ENCODE measurements around the gene DNAJC5G.
"Not testable (repeated sequence)": the region's sequence is repeated elsewhere in the genome, so short reads cannot be mapped to it uniquely, and the experiment has no call there.

The DNAJC5G gene

GRCh38 chr2:27319839-27320238 lies 44.6 kb downstream of the DNAJC5G start:
- not testable (repeated sequence) for H3K9me3 ChIP-seq (ENCODE audit: control insufficient read depth, low read length); H3K27me3 ChIP-seq (replicated peaks; ENCODE audit: control insufficient read depth, insufficient read depth, low read length, poor library complexity, severe bottlenecking); H3K27ac ChIP-seq (ENCODE audit: insufficient read depth, low read length, poor library complexity, severe bottlenecking); DNase-seq; H3K36me3 ChIP-seq (ENCODE audit: control insufficient read depth, insufficient read depth, low read length); H3K4me3 ChIP-seq (ENCODE audit: insufficient read depth, low read depth, low read length, poor library complexity, severe bottlenecking)
- peaks cover 13% of the 10 kb centered on the region for H3K4me1 ChIP-seq (ENCODE audit: control insufficient read depth, insufficient read depth, low read length, poor library complexity, severe bottlenecking)

GRCh38 chr2:27320958-27321543 lies 45.8 kb downstream of the DNAJC5G start:
- Histone ChIP-seq H3K36me3 (ENCODE audit: control insufficient read depth, insufficient read depth, low read length) (peaks cover under 1% of the 10 kb centered on the region), H3K9me3 (ENCODE audit: control insufficient read depth, low read length) (no peaks in the 10 kb centered on the region), H3K27ac (ENCODE audit: insufficient read depth, low read length, poor library complexity, severe bottlenecking) (no peak overlapping the region), H3K27me3 (replicated peaks; ENCODE audit: control insufficient read depth, insufficient read depth, low read length, poor library complexity, severe bottlenecking) (no peaks in the 10 kb centered on the region), H3K4me1 (ENCODE audit: control insufficient read depth, insufficient read depth, low read length, poor library complexity, severe bottlenecking) (peaks cover 13% of the 10 kb centered on the region), H3K4me3 (ENCODE audit: insufficient read depth, low read depth, low read length, poor library complexity, severe bottlenecking) (no peak overlapping the region)
- DNase-seq, result no peak

DNA sequence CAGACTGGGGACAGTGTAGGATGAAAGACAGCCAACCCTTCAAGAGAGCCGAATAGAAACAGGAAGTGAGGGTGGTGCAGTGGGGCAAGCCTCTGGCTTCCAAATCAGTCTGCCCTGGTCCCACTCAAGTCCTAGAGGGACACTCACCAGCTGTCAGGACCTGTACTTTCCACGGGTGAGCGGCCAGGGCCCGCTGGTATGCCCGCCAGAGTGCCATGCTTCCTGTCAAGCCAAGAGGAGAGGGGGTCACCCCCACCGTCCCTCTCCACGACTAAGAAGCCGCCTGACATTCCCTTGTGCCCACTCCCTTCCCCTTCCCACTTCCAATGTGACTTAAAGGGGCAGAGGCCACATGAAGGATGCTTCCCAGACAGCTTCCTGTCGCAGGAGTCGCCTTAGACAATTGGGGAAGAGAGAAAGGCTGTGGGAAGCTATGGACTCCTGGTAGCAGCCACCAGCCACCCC lies 47.1 kb downstream of the DNAJC5G start:
- peak overlapping the region; percentile 88 for H3K4me3 ChIP-seq (ENCODE audit: insufficient read depth, low read depth, low read length, poor library complexity, severe bottlenecking)
- no peak for DNase-seq
- H3K4me1 ChIP-seq (ENCODE audit: control insufficient read depth, insufficient read depth, low read length, poor library complexity, severe bottlenecking), result peaks cover 13% of the 10 kb centered on the region
- no peaks in the 10 kb centered on the region for H3K9me3 ChIP-seq (ENCODE audit: control insufficient read depth, low read length)
- H3K27ac ChIP-seq (ENCODE audit: insufficient read depth, low read length, poor library complexity, severe bottlenecking), result peak overlapping the region; percentile 95
- H3K27me3 ChIP-seq (replicated peaks; ENCODE audit: control insufficient read depth, insufficient read depth, low read length, poor library complexity, severe bottlenecking), result no peaks in the 10 kb centered on the region
- peaks cover 12% of the 10 kb centered on the region for H3K36me3 ChIP-seq (ENCODE audit: control insufficient read depth, insufficient read depth, low read length)

- peak; percentile 71 to 80 (median 73) for DNase-seq
- Histone ChIP-seq H3K4me3 (ENCODE audit: insufficient read depth, low read depth, low read length, poor library complexity, severe bottlenecking) (peak within 1 kb of the TSS; percentile 88), H3K27me3 (replicated peaks; ENCODE audit: control insufficient read depth, insufficient read depth, low read length, poor library complexity, severe bottlenecking) (no peaks in the 10 kb centered on the region), H3K27ac (ENCODE audit: insufficient read depth, low read length, poor library complexity, severe bottlenecking) (peak within 1 kb of the TSS; percentile 95), H3K36me3 (ENCODE audit: control insufficient read depth, insufficient read depth, low read length) (peaks cover 15% of the 10 kb centered on the region), H3K9me3 (ENCODE audit: control insufficient read depth, low read length) (no peaks in the 10 kb centered on the region), H3K4me1 (ENCODE audit: control insufficient read depth, insufficient read depth, low read length, poor library complexity, severe bottlenecking) (peaks cover 13% of the 10 kb centered on the region)
Measured at GRCh38 chr2:27322766-27323595, 47.7 kb downstream of the DNAJC5G start, which contains the start of gene MPV17. Gene MPV17 (minus strand): TSS chr2:27323097. CDS start chr2:27322517, 580 bp downstream.

DNA sequence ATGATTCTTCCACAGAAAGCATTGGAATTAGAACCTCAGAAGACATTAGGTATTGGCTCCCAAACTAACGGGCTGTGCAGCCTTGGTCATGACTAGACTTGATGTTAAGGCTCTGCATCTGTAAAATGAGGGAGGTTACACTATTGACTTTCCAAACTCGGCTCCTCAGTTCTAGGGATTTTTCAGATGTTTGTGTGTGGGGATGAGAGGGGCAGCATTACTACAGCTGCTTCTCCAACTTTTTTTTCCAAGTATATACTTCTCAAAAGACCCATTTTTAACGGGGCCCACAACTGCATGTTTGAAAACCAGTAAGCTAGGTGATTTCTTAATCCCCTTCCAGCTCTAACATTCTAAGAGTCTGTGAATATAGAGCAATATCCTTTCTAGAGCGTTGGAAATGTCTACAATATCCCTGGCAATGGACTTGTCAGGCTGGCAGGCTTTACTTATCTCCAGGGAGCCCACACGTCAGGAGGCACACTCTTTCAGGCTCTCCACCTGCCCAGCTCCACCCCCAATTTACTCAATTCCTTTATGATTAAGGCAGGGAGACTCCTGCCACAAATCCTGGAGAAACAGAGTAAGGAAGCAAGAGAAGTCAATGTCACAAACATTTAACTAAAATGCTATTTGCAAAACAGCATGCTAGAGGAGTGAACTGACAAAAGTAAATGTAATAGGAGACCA lies 48.5 kb downstream of the DNAJC5G start:
- H3K4me1 ChIP-seq (ENCODE audit: control insufficient read depth, insufficient read depth, low read length, poor library complexity, severe bottlenecking), result peaks cover 13% of the 10 kb centered on the region

GRCh38 chr2:27324720-27325119 lies 49.5 kb downstream of the DNAJC5G start:
- Histone ChIP-seq H3K27me3 (replicated peaks; ENCODE audit: control insufficient read depth, insufficient read depth, low read length, poor library complexity, severe bottlenecking) (no peaks in the 10 kb centered on the region), H3K36me3 (ENCODE audit: control insufficient read depth, insufficient read depth, low read length) (peaks cover 30% of the 10 kb centered on the region)

More for the DNA sequence above, 48.5 kb downstream of the DNAJC5G start:
- Histone ChIP-seq H3K27me3 (replicated peaks; ENCODE audit: control insufficient read depth, insufficient read depth, low read length, poor library complexity, severe bottlenecking) (no peaks in the 10 kb centered on the region), H3K9me3 (ENCODE audit: control insufficient read depth, low read length) (no peaks in the 10 kb centered on the region), H3K27ac (ENCODE audit: insufficient read depth, low read length, poor library complexity, severe bottlenecking) (peak overlapping the region; percentile 95), H3K4me3 (ENCODE audit: insufficient read depth, low read depth, low read length, poor library complexity, severe bottlenecking) (peak overlapping the region; percentile 88), H3K36me3 (ENCODE audit: control insufficient read depth, insufficient read depth, low read length) (peaks cover 22% of the 10 kb centered on the region)
- DNase-seq, result no peak

More at GRCh38 chr2:27324720-27325119, 49.5 kb downstream of the DNAJC5G start:
- no peak for DNase-seq
- Histone ChIP-seq H3K4me3 (ENCODE audit: insufficient read depth, low read depth, low read length, poor library complexity, severe bottlenecking) (no peak overlapping the region), H3K27ac (ENCODE audit: insufficient read depth, low read length, poor library complexity, severe bottlenecking) (no peak overlapping the region), H3K4me1 (ENCODE audit: control insufficient read depth, insufficient read depth, low read length, poor library complexity, severe bottlenecking) (peaks cover 13% of the 10 kb centered on the region), H3K9me3 (ENCODE audit: control insufficient read depth, low read length) (no peaks in the 10 kb centered on the region)

All from effector memory CD4-positive, alpha-beta T cell (primary cell).